ENCODE data around the gene ANKRD55. TPM values are rescaled to one million over a fixed set of nuclear protein-coding genes. Genes with fewer than 3 reads are reported as not detected.

Gene ANKRD55
- total and polyA plus RNA-seq, 2 of the 8 experiments (the other 6 are each of a cell fraction or from before 2014, with no cell fraction given) = not detected

GRCh38 chr5:56253126-56253525, 20.0 kb upstream of the ANKRD55 start:
- no peak overlapping the region for H3K14ac ChIP-seq (ENCODE audit: insufficient read length)
- no peaks in the 10 kb centered on the region for H4K20me1 ChIP-seq (replicated peaks in 1 of 2; ENCODE audit: control insufficient read depth in 1 of 2, insufficient read depth in 2 of 2, low read length in 2 of 2)
- H2BK120ac ChIP-seq (replicated peaks; ENCODE audit: low read depth, low read length) = no peak overlapping the region
- no peaks in the 10 kb centered on the region for H3K79me2 ChIP-seq (ENCODE audit: control insufficient read depth in 1 of 2, insufficient read depth in 2 of 2, low read length in 2 of 2)
- H3K23ac ChIP-seq (ENCODE audit: insufficient read length) = no peak overlapping the region
- no peak overlapping the region for H3K18ac ChIP-seq (ENCODE audit: extremely low read depth, low read length)
- no peak overlapping the region for H4K91ac ChIP-seq (replicated peaks; ENCODE audit: insufficient read length, low read length)
- H3K4me2 ChIP-seq (ENCODE audit: insufficient read depth in 1 of 2, low read depth in 2 of 2, low read length in 2 of 2) = no peak overlapping the region
- POLR2A ChIA-PET (ENCODE audit: partially characterized antibody) = no interaction called here
- no peaks in the 10 kb centered on the region for H3K36me3 ChIP-seq (ENCODE audit: control insufficient read depth in 2 of 4, insufficient read depth in 4 of 4, low read length in 3 of 4)
- no peak for FAIRE-seq
- H3K56ac ChIP-seq (replicated peaks; ENCODE audit: insufficient read length, low read depth, low read length) = no peak overlapping the region
- H3K27ac ChIP-seq (ENCODE audit: low read depth, low read length) = no peak overlapping the region
- no peak overlapping the region for H2BK5ac ChIP-seq (ENCODE audit: low read depth, low read length)
- H4K8ac ChIP-seq (ENCODE audit: extremely low read depth, insufficient read depth, low read length) = no peak overlapping the region
- no peaks in the 10 kb centered on the region for H3K79me1 ChIP-seq (ENCODE audit: low read depth, low read length)
- no peak overlapping the region for H3K4me3 ChIP-seq (ENCODE audit: extremely low read depth in 1 of 4, insufficient read depth in 2 of 4, low read depth in 3 of 4, low read length in 4 of 4)
- no peak overlapping the region for H2BK15ac ChIP-seq (ENCODE audit: low read length)
- whole genome bisulfite sequencing, 2 experiments (ENCODE audit: extremely low coverage in 1 of 2, insufficient coverage in 1 of 2, insufficient read length in 1 of 2, insufficient replicate concordance in 2 of 2, low coverage in 1 of 2, low lambda C conversion rate in 2 of 2, missing lambda C conversion rate in 1 of 2) = 87% methylated on average over 2 of the region's 2 CpGs; no CpG with 5 or more reads in 1 of the 2 experiments
- no peak for TF ChIP-seq MAX (IDR thresholded peaks at IDR 0.05)
- TF ChIP-seq POLR2A (IDR thresholded peaks at IDR 0.05; ENCODE audit: control extremely low read depth in 1 of 2, low read depth in 2 of 2, low read length in 2 of 2) = no peak
- no peak for TF ChIP-seq CHD2 (IDR thresholded peaks at IDR 0.05; ENCODE audit: low read length)
- TF ChIP-seq SP1 (IDR thresholded peaks at IDR 0.05; ENCODE audit: low read depth, low read length) = no peak
- no peak for TF ChIP-seq CTBP2 (IDR thresholded peaks at IDR 0.05; ENCODE audit: borderline replicate concordance, insufficient read depth, insufficient read length, low read length)
- TF ChIP-seq TBP (IDR thresholded peaks at IDR 0.05; ENCODE audit: low read depth, low read length) = no peak
- no peak for TF ChIP-seq POLR2AphosphoS5 (IDR thresholded peaks at IDR 0.05; ENCODE audit: low read depth, low read length)
- no peak for TF ChIP-seq PHF8 (conservative IDR thresholded peaks at IDR 0.05; ENCODE audit: low read depth, low read length)
- no peak for TF ChIP-seq RBBP5 (IDR thresholded peaks at IDR 0.05; ENCODE audit: borderline replicate concordance, low read depth, low read length)
- TF ChIP-seq RAD21 (IDR thresholded peaks at IDR 0.05 in 1 of 2, conservative IDR thresholded peaks at IDR 0.05 in 1 of 2; ENCODE audit: low read depth in 2 of 2, low read length in 2 of 2) = no peak
- TF ChIP-seq NRF1 (IDR thresholded peaks at IDR 0.05; ENCODE audit: low read depth, low read length) = no peak
- no peak for TF ChIP-seq EZH2 (IDR thresholded peaks at IDR 0.05; ENCODE audit: low read depth, low read length, severe bottlenecking)
- TF ChIP-seq SIN3A (conservative IDR thresholded peaks at IDR 0.05 in 1 of 2, IDR thresholded peaks at IDR 0.05 in 1 of 2; ENCODE audit: low read depth in 1 of 2, low read length in 2 of 2) = no peak
- no peak for TF ChIP-seq SIX5 (IDR thresholded peaks at IDR 0.05; ENCODE audit: low read depth, low read length)
- no peaks in the 10 kb centered on the region for H3K27me3 ChIP-seq (replicated peaks in 1 of 4; ENCODE audit: control insufficient read depth in 3 of 4, extremely low read depth in 1 of 4, insufficient read depth in 3 of 4, low read length in 3 of 4)
- no peak overlapping the region for H2AK5ac ChIP-seq (ENCODE audit: low read depth, low read length)
- no peak overlapping the region for H2BK12ac ChIP-seq (ENCODE audit: low read depth, low read length)
- H3K9ac ChIP-seq (replicated peaks in 1 of 4; ENCODE audit: extremely low read depth in 1 of 4, low read depth in 3 of 4, low read length in 3 of 4) = no peak overlapping the region
- H2BK20ac ChIP-seq (ENCODE audit: low read length) = no peak overlapping the region
- H2AFZ ChIP-seq (ENCODE audit: low read length) = no peak overlapping the region
- no peak overlapping the region for H4K5ac ChIP-seq (ENCODE audit: insufficient read length, low read depth, low read length)
- DNase-seq (ENCODE audit: low read depth in 1 of 2, low spot score in 2 of 2) = no peak
- CTCF ChIA-PET (ENCODE audit: partially characterized antibody) = interaction anchor here (0.7 to 1.2 kb wide), 3 partner anchors 12 to 318 kb away, joined by 3 to 4 read pairs (median 3); no protein-coding TSS in a partner anchor
- no peaks in the 10 kb centered on the region for H3K4me1 ChIP-seq (replicated peaks in 1 of 4; ENCODE audit: control insufficient read depth in 3 of 4, insufficient read depth in 4 of 4, low read length in 3 of 4)
- peaks cover 4 to 9% of the 10 kb centered on the region in 2 experiments; a peak in 3 of 4 replicates for H3K9me3 ChIP-seq (ENCODE audit: insufficient read depth in 2 of 2, low read depth in 1 of 2, low read length in 1 of 2)
- H3K23me2 ChIP-seq (ENCODE audit: low read depth, low read length) = no peaks in the 10 kb centered on the region
- H3K4ac ChIP-seq (replicated peaks; ENCODE audit: insufficient read length, low read depth, low read length) = no peak overlapping the region
